Left renal cortex interstitium (tissue), 4 donors: Measurements from ENCODE around the gene MYOM1. TPM values are rescaled to one million over a fixed set of nuclear protein-coding genes. Genes with fewer than 3 reads are reported as not detected.
A peak's percentile ranks its signal among the peaks of the same experiment; 100 is the strongest.

Experiments used
- DNase-seq, 4 donors: peaks; one replicate each; pipeline ENCODE4 v3.0.0-alpha.2; 2013; ENCODE audit warnings: low read depth in 4 of 4, low spot score in 2 of 4, missing footprints in 1 of 4
- polyA plus RNA-seq, 4 donors: library from polyadenylated mRNA; unstranded; fragments of 120-200 nt; gene quantifications; one replicate each; pipeline ENCODE4 v1.2.1, GENCODE V29; 2013; ENCODE audit not compliant: insufficient read length in 4 of 4

MYOM1 gene
- polyA plus RNA-seq, 4 donors = 5.5 to 9.7 (median 5.9) TPM

DNA sequence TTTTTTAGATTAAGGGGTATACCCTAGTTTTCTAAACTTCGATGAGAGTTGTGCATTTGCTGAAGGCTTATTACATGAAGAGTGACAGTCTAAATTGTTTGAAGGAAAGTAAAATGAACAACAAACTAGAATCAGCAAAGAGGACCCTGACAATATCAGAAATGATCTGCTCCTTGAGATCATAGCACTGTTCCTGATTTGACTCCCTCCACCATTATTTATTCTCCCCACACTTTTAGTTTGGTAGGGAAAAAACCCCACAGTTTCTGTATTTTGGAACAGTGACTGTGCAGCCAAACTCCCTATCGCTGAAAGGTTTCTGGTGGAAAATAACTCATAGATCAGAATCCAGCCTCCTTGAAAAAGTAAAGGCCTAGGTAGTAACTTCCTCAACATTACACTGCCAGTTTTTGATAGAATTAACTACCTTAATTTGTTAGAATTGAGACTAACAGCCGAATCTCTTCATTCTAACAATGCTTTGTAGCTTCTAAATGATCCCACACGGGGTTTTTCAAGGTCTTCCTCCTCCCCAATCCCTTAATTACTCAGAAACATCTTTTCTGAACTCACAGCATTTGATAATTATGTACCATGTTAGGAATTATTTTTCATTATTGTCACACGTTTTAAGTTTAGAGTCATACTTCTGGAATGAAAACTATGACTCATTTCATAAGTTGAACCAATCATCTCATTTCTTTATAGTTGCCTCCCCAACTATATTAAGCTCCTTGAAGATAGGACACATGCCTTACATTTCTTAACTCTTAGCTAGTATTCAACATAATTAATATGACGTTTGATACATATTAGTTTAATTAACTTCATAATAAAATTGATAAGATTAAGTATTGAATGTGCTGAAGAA is 30.7 kb upstream of the MYOM1 start:
- no peak for DNase-seq

DNA sequence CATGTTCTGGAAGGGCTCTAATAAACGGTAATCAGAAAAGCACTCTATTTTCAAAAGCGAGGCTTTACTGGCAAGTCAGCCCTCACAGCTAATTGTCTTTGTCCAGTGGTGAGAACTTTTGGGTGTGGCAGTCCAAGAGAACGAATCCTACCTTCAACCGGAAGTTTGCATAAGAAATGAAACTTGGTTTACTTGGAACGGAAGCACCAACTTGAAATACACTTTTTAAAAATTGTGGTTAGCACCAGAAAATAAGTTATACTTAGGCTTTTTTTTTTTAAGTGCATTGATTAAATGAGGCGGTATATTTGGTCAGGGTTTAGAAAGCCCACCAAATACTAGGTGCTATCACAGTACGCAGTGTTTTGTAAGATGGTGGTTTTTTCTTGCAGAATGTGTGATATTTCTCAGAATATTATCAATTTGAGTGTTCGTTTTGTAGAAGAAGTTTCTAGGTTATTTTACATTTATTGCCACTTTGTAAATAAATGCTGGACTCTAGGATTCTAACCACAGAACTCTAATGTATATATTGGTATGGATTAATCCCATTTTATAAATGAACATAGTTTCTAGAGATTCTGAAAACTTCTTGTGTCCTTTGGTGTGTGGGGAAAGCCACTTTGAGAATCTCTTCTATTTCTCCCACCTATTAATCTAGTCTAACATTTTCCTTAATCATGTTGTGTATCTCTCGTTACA is 29.0 kb upstream of the MYOM1 start:
- DNase-seq = peak in 2 of 4 donors; percentile 34 to 40

DNA sequence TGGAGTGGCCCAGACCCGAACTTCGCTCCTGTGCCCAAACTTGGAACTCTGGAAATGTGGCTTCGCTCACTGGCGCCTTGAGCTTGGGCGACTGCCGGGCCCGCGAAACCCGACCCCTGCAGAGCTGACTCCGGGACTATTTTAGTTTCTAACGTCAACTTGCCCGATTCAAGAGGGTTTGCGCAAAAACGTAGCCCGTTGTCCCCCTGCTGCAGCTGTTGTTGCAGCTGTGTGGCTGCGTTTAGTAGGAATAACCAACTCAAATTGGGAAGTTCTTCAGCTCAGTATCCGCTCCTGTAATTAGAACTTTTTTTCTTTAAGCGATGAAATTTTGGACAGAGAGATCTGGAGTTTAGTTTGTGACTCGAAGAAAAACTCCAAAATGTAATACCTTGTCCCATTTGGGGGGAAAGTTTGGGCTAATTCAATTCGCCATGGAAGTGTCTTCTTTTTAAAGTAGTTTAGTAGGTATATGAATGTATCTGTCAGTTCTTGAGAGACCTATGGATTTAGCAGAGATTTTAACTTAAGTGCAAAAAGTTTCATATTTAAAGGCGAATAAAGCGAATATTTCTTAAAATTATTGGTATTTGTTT is 28.4 kb upstream of the MYOM1 start:
- DNase-seq = peak in 2 of 4 donors; percentile 39 to 61

DNA sequence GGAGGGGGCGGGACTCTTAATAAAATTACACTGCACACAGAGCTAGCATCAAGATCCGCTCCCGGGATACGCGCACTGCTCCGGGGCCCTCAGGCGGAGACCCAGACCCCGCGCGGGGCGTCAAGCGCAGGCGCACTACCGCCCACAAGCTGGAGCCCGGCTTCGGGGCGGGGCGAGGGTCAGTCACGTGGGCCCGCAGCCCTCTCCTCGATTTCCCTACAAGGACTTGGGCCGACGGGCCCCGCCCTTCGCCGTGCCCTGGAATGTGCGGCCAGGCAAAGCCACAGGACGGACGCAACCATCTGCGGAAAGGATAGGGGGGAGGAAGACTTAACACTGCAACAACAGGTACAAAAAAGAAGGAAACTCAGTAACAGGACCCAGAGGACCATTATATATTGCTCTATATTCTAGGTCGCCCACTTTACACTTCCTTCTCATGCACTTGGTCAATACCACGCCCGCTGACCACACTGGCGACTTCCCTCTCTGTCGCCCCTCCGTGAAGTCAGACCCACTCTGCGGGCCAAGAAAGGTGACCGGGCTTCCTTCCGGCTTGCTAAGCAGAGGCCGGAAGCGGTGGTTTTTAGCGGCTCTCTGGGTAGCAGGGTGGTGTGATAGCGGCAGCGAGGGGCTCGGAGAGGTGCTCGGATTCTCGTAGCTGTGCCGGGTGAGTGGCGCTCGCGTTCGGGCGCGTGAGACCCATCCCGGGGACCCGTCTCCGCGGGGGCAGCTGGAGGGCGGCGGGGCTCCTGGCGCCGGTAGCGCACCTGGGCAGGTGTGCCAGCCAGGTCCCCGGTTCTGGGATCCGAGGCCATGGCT is 27.7 kb upstream of the MYOM1 start, which contains the start of gene MYL12A:
Gene MYL12A, plus strand, starts transcription at position 562 of the 822 bp plus-strand sequence. CDS start 5,447 bp downstream, outside the sequence.
- peak; percentile 95 to 99 (median 98) for DNase-seq

DNA sequence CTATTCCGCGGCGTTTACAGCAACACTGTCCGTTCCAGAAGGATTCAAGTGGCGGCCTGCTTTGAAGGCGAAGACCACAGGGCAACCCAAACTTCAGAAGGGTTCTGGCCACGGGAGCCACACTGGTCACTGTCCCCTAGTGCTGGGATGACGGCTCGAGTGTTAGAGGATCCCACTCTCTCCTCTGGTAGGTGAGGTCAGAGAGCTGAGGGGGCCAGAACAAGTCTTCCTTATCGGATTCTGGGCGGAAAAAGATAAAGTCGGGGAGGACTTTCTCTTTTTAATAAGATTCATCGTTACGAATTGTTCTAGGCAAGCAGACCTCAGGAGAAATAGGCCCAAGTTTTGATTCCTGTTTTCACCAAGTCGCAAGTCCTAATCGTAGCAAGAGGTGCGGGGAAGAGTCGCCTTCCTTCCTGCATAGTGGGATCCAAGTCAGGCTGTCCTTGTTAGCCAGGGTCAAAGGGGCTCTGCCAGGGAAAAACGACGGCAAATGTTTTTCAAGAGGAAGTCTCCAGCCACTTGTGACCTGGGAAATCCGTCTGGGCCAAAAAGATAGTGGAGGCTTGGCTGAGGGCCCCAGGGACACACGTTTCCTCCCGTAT is 27.0 kb upstream of the MYOM1 start:
- DNase-seq = peak in 1 of 4 donors; percentile 11

DNA sequence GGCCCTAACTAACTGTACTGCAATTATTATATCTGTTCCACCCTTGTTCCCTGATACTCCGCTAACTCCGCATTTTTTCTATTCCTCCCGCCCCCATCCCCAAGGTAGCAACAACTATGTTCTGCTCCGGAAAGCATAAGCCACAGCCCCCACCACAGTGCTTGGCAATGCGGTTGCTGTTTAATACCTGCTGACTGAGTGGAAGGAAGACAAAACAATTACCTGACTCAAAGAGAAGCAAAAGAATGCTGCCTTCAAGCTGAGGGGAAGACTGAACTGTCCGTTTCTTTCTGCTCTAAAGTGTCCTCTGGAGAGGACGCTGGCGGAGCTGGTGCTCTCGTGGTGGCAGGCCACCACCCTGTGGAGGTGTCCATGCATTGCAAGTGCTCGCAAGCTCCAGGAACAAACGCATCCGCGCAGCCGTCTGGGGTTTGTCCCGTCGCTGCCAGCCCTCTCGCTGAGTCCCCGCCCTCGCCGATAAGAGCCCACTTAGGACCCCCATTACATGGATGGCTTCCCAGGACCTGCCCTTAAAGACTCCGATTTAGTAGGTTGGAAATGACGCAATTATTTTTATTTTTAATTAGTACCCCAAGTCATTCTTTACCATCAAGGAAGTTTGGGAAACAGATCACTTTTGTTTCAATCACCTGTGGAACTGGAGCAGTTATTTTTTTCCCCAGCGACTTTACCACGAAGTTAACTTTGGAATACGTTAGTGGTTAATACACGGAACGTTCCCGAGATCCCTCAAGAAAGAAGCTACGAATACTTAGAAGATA is 26.3 kb upstream of the MYOM1 start:
- peak in 3 of 4 donors; percentile 68 to 85 (median 69) for DNase-seq

DNA sequence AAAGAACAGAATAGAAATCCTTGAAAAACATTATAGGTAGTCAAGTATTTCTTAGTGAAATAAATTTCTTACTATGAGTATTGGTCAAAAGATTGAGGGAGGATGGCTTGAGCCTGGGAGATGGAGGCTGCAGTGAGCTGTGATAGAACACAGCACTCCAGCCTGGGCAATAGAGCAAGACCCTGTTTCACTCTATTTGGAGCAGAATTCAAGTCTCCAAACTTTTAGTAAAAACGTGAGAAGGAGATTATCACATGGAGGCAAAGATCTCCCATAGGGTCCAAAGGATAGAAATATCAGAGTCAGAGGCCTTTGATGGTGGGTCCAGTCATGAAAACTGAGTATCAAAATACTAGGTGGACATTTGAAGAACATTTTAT is 25.4 kb upstream of the MYOM1 start:
- DNase-seq = no peak

DNA sequence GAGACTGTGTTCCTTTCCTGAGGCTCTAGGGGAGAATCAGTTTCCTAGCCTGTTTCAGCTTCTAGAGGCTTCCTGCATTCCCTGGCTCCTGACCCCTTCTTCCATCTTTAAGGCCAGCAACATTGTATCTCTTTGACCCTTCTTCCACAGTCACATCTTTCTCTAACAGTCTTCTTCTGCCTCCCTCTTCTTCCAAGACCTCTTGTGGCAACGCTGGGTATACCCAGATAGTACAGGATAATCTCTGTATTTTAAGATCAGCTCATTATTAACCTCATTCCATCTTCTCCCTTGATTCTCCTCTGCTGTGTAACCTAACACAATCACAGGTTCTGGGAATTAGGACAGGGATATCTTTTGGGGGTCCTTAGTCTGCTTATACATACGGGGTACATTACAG is 19.0 kb upstream of the MYOM1 start:
- DNase-seq = no peak

DNA sequence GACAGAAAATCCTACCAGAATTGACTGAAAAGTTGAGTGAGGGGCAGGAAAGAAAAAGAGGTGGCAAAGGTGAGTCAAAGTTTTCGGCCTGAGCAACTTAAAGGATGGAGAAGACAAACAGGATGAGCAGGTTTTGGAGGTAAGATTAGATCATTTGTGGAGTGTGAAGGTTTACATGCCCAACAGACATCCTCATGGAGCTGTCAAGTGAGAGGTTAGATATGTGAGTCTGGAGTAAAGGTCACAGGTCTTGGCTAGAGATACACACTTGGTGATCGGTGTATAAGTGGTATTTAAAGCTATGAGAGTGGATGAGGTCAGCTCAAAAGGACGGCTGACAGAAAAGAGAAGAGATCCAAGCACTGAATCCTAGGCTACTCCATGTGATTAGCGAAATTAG is 16.7 kb upstream of the MYOM1 start:
- DNase-seq = no peak

DNA sequence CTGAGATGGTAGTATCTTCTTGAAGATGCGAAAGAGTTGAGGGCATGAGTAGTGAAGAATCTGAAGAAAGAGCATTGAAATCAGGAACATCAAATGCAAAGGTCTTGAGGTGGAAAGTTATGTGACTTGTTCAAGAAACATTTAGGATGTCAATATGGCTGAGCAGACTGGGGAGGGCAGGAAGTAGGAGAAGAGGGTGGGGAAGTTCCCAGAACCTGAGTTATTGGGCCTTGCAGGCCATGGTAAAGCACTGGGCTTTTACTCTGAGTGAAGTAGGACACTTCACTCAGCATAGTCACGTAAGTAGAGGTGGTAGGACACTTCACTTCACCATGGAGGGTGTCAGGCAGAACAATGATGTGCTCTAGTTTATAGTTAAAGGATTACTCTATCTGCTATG is 16.1 kb upstream of the MYOM1 start:
- no peak for DNase-seq

DNA sequence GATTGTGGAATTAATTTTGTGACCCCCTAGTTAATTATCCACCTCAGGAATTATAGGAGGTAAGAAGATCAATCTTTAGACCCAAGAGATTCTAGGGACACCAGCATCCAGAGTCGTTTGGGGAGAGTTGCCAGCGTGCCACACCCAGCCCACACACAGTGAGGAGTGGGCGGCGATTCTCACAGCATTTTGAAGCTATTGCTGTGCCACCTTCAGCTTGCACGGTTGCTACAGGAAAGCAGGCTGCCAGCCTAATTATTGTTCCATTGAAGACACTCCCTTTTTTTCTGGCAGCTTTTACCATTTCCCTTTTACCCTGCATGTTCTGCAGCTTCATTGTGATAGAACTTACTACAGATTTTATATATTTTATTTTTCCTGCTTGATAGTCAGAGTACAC is 14.7 kb upstream of the MYOM1 start:
- DNase-seq = no peak

DNA sequence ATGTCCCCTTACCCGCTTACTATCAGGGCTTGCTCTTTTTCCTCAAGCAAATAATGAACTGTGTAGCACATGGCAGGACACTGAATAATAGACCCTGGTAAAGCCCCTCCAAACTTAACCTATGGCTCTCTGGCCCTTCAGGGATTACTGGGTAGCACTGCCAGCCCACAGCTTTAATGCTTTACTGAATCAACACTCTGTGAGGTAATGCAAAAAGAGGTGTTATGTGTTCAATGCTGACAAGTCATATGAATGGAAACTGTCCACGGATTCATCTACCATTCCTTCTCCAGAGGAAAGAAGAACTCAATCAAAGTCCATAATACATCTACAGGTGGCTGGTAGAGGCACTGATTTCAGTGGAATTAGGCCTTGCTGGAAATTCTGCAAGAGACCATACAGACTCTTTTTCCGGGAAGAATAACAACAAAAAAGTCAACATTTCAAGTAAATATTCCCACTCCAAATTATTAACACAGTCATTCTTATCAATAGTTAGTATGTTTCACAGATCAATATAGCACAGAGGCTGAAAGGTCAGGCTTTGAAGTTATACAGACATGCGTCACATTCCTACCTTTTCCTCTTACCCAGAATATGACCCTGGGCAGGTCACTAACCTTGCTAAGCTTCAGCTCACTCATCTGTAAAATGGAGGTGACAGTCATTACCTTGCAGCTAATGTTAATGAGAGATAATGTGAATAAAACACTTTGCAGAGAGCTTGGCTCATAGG is 13.8 kb upstream of the MYOM1 start:
- no peak for DNase-seq

DNA sequence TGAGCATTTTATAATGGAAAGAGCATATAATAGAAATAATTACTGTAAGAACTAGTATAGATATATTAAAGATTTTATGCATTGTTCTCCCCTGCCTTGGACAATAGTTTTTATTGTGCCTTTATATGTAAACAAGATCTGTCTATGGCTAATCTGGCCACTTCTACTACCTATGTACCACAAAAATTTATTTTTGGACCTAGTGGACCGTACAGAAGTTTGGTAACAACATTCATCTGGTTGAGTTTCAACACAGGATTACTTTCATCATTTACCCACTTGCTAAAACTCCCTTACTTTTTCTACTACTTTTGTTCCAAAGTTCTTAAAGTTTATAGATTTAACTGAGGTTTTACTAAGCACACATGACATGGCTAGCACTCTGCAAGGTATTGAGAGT is 13.2 kb upstream of the MYOM1 start:
- no peak for DNase-seq

DNA sequence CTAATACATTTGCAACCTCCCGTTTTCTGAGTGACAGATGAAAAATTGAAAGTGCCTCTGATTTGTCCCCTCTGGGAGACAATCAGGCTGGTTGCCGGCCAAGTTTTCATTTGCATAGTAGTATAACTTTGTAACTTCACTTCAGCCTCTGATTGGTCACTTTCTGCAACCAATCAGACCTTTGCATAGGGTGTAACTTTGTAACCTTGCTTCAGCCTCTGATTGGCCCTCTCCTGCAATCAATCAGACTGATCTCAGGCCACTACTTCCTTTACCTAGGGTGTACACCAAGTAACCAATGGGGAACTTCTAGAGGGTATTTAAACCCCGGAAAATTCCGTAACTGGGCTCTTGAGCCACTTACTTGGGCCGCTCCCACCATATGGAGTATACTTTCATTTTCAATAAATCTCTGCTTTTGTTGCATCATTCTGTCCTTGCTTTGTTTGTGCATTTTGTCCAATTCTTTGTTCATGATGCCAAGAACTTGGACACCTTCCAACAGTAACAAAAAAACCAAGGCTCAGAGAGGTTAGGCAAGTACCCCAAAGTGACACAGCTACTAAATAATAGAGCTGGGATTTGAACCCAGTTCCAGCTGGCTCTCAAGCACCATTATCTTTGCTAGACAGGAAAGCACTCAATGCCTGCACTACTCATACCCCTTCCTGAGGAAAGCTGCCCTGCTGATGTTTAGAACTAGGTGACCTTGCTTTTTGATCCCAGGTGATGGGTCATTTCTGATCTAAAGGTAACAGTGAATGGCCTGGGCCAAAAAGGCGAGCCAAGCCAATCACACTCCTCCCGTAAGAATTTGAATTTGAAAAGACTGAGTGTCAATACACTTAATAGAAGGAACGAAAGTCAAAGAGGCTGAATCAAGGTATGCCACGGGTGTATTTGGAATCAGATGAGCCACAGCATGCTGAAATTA is 10.9 kb upstream of the MYOM1 start:
- DNase-seq = no peak

DNA sequence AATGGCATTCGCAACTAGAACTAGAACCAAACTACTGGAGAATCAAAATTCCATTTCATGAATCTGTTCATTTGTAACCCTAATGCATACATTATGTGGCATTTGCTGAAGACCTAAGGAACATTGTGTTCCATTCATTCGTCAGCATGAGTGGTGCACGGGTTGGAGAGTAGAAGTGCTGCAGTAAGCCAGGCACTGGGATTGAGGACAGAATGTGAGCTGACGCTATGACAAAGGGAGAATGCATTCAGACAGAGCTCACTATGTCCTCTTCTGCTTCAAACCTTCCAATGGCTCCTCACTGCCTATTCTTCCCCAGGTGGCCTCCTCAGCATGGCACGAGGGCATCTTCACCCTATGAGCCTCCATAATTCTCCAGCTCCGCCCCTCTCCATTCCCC is 6.3 kb upstream of the MYOM1 start:
- DNase-seq = no peak

DNA sequence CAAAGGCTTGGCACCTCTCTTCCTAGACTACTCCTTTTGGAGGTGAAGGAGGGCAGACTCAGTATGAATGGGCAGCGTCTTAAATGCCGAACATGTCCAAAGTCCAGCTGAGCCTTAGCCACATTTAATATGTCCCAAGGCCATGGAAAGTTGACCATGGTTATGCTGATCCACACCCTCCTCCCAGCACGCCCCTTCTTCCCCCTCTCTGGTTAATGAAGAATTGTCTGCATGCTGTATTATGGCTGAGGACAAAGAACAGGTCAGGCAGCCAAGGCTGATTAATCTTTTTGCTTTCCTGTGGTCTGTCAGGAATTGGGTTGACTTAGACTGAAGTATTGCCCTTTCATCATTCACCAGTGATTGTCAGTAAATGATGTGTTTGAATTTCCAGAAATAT is 5.8 kb upstream of the MYOM1 start:
- no peak for DNase-seq

DNA sequence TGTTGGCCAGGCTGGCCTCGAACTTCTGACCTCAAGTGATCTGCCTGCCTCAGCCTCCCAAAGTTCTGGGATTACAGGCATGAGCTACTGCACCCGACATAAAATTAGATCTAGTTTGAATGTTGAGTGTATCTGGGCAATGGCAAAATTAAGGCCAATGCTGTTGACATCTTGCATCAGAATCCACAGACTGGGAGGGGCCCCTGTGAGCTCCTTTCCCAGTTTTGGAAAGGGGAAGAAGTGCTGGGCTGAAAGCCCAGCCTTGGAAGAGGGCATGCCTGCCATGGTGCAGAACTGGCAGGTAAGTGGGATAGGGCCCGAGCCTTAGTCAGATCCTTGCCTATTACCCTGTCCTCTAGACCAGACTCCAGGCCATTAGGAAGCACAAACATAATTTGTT is 4.5 kb upstream of the MYOM1 start:
- no peak for DNase-seq

DNA sequence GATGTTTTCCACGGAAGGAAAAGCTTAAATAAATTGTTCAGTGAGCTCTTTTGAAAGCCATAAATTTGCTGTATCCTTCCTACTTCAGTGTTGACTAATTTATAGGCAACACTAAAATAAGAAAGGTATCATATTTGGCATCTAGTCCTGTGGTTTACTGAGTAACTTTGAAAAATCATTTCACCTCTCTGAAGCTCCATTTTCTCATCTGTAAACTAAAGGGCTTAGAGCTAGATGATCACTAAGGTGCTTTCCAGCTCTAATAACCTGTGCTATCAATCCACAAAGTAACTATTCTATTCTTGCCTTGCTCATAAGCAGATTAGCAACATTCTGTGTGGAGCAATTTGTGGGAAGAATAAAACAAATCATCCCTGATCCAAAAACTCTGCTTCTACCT is 3.6 kb upstream of the MYOM1 start:
- DNase-seq = no peak
